ENCODE results near the gene SPTLC2. TPM values are rescaled to one million over a fixed set of nuclear protein-coding genes. Genes with fewer than 3 reads are reported as not detected.

SPTLC2 gene
- total RNA-seq, 1 donor from 2014 or later: 63.6 TPM

- no peak for TF ChIP-seq CTCF (IDR thresholded peaks at IDR 0.05; ENCODE audit: unreplicated experiment)
- Mint-ChIP-seq H3K27ac (ENCODE audit: unreplicated experiment) (no peak overlapping the region), H3K4me1 (ENCODE audit: unreplicated experiment) (no peaks in the 10 kb centered on the region), H3K4me3 (ENCODE audit: unreplicated experiment) (no peak overlapping the region), H3K9me3 (ENCODE audit: unreplicated experiment) (no peaks in the 10 kb centered on the region), H3K27me3 (ENCODE audit: unreplicated experiment) (no peaks in the 10 kb centered on the region), H3K36me3 (ENCODE audit: low read depth, unreplicated experiment) (no peaks in the 10 kb centered on the region)
- DNase-seq (ENCODE audit: low spot score): no peak
Measured at GRCh38 chr14:77623201-77623600, 6.8 kb upstream of the SPTLC2 start.

DNA sequence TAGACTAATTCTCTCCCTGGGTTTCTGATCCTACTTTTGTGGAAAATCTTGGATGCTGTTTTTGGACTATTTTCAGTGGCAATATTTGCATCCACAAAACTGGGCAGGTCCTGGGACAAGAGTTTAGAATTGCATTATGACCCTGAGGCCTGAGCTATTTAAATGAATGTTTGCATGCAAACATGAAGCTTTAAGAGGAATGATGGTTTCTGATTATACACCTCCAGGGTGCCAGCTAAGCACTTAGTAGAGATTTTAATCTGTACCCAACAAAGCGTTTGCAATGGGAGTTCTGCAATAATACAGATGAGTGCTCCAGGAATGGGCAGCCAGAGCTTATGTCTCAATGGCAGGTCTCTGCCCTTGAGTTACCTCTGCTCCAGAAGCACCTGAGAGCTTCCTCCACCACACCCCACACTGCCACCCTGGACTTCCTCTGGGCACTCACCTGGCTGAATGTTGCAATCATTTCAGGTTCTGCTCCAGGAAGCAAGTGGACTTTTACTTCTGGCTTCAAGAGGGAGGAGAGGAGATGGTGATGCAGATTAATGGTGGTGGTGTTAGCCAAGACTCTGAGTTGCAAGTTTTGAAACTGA is 6.0 kb upstream of the SPTLC2 start:
- TF ChIP-seq CTCF (IDR thresholded peaks at IDR 0.05; ENCODE audit: unreplicated experiment): no peak
- Mint-ChIP-seq H3K27ac (ENCODE audit: unreplicated experiment) (no peak overlapping the region), H3K36me3 (ENCODE audit: low read depth, unreplicated experiment) (no peaks in the 10 kb centered on the region), H3K27me3 (ENCODE audit: unreplicated experiment) (no peaks in the 10 kb centered on the region), H3K9me3 (ENCODE audit: unreplicated experiment) (no peaks in the 10 kb centered on the region), H3K4me3 (ENCODE audit: unreplicated experiment) (no peak overlapping the region), H3K4me1 (ENCODE audit: unreplicated experiment) (no peaks in the 10 kb centered on the region)
- no peak for DNase-seq (ENCODE audit: low spot score)

DNA sequence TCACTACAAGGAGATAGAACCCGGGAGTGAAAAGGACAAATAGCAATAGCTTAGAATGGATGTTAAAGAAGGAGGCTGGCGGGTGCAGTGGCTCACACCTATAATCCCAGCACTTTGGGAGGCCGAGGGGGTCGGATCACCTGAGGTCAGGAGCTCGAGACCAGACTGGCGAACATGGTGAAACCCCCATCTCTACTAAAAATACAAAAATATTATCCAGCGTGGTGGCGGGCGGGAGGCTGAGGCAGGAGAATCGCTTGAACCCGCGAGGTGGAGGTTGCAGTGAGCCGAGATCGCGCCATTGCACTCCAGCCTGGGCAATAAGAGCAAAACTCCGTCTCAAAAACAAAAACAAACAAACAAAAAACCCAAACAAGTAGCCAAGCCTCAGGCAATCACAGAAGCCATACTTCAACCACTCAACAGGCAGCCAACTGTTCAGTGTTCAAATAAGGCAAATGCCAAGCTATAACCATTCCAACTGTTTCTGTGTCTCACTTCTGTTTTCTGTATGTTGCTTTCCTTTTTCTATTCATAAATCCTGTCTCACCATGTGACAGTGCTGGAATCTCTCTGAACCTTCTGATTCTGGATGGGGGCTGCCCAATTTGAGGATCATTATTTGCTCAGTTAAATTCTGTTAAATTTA is 3.9 kb upstream of the SPTLC2 start:
- Mint-ChIP-seq H3K9me3 (ENCODE audit: unreplicated experiment) (no peaks in the 10 kb centered on the region), H3K4me3 (ENCODE audit: unreplicated experiment) (no peak overlapping the region), H3K27me3 (ENCODE audit: unreplicated experiment) (peaks cover 1% of the 10 kb centered on the region), H3K36me3 (ENCODE audit: low read depth, unreplicated experiment) (no peaks in the 10 kb centered on the region), H3K4me1 (ENCODE audit: unreplicated experiment) (peaks cover 5% of the 10 kb centered on the region), H3K27ac (ENCODE audit: unreplicated experiment) (no peak overlapping the region)
- no peak for DNase-seq (ENCODE audit: low spot score)
- TF ChIP-seq CTCF (IDR thresholded peaks at IDR 0.05; ENCODE audit: unreplicated experiment): no peak

- H3K27ac Mint-ChIP-seq (ENCODE audit: unreplicated experiment): no peak overlapping the region
- H3K4me3 Mint-ChIP-seq (ENCODE audit: unreplicated experiment): no peak overlapping the region
- peaks cover 1% of the 10 kb centered on the region for H3K27me3 Mint-ChIP-seq (ENCODE audit: unreplicated experiment)
- no peaks in the 10 kb centered on the region for H3K36me3 Mint-ChIP-seq (ENCODE audit: low read depth, unreplicated experiment)
- no peak for TF ChIP-seq CTCF (IDR thresholded peaks at IDR 0.05; ENCODE audit: unreplicated experiment)
- peaks cover 15% of the 10 kb centered on the region for H3K4me1 Mint-ChIP-seq (ENCODE audit: unreplicated experiment)
- no peaks in the 10 kb centered on the region for H3K9me3 Mint-ChIP-seq (ENCODE audit: unreplicated experiment)
- DNase-seq (ENCODE audit: low spot score): no peak
Measured at GRCh38 chr14:77618381-77618970, 2.0 kb upstream of the SPTLC2 start.

DNA sequence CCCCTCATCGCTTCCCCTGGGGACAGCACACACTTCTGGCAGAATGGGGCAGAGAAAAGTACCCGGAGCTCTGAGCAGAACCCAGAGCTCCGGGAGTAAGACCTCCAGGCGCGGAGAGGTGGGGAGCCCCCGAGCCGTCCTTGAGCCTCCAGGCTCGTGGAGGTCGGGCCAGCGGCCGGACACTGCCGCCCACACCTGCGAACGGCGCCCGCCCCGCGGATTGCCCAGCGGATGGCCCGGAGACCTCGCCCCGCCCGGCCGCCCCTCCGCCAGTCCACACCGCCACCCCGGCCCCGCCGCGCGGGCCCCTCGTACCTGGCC is 344 bp downstream of the SPTLC2 start:
- peak overlapping the region; percentile 97 for H3K4me3 Mint-ChIP-seq (ENCODE audit: unreplicated experiment)
- no peaks in the 10 kb centered on the region for H3K36me3 Mint-ChIP-seq (ENCODE audit: low read depth, unreplicated experiment)
- no peak for TF ChIP-seq CTCF (IDR thresholded peaks at IDR 0.05; ENCODE audit: unreplicated experiment)
- H3K9me3 Mint-ChIP-seq (ENCODE audit: unreplicated experiment): no peaks in the 10 kb centered on the region
- H3K27me3 Mint-ChIP-seq (ENCODE audit: unreplicated experiment): peaks cover 1% of the 10 kb centered on the region
- peaks cover 19% of the 10 kb centered on the region for H3K4me1 Mint-ChIP-seq (ENCODE audit: unreplicated experiment)
- DNase-seq (ENCODE audit: low spot score): no peak
- H3K27ac Mint-ChIP-seq (ENCODE audit: unreplicated experiment): peak overlapping the region; percentile 74
